ENCODE results near the gene TRAF1. TPM values are rescaled to one million over a fixed set of nuclear protein-coding genes. Genes with fewer than 3 reads are reported as not detected.

TRAF1 gene
- total and polyA plus RNA-seq, 7 donors = 0.55 to 2.0 (median 0.95) TPM

- H3K4me1 ChIP-seq = peaks cover 24% of the 10 kb centered on the region
- ATAC-seq = no peak
- intact Hi-C loops (cut with DNase I) = no loop called here
These were observed 4.9 kb upstream of the TRAF1 start for GRCh38 chr9:120931231-120932085.

DNA sequence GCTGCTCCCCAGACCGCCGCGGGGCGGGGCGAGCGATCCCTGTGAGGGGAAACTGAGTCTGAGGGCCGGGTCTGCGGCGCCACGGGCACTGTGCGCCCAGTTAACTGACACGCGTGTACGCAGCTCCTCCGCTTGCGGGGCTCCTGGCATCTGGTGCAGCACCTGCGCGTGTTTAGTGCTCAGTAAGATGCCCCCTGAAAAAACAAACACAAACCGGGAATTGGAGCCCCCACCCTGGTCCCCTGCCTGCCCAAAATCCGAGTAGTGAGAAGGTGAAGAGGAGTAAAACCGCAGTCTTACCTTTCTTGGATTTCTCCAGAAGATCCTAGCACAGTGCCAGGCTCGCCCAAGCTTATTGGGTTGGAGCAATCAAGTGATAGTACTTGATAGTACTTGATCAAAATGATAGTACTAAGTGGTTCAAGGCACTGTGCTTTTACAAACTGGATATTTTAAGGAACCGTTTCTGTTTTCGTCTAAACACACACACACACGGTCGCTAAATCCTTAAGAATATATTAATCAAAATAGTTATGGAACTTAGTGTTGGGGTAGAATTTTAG is 2.7 kb upstream of the TRAF1 start:
- no peak for TF ChIP-seq CTCF (IDR thresholded peaks at IDR 0.05)
- no peaks in the 10 kb centered on the region for H3K27me3 ChIP-seq (ENCODE audit: insufficient read depth in 3 of 3, low read length in 2 of 3)
- DNase-seq (no peak), ATAC-seq (peak; percentile 4 to 29 (median 12))
- no peaks in the 10 kb centered on the region for H3K9me3 ChIP-seq
- no peaks in the 10 kb centered on the region for H3K36me3 ChIP-seq (ENCODE audit: insufficient read depth in 1 of 2, low read depth in 1 of 2)
- peak overlapping the region; percentile 99 for H3K4me3 ChIP-seq
- H3K27ac ChIP-seq = peak overlapping the region; percentile 90
- WGBS, 3 donors = 22 to 24% (median 23%) methylated on average over 26 of the region's 26 CpGs
- intact Hi-C loops (cut with DNase I) = no loop called here
- peaks cover 18% of the 10 kb centered on the region for H3K4me1 ChIP-seq

More at GRCh38 chr9:120931231-120932085, 4.9 kb upstream of the TRAF1 start:
- WGBS, 3 donors = 41 to 62% (median 48%) methylated on average over 4 of the region's 4 CpGs
- Histone ChIP-seq H3K27ac (peak overlapping the region; percentile 74), H3K9me3 (no peaks in the 10 kb centered on the region), H3K27me3 (ENCODE audit: insufficient read depth in 3 of 3, low read length in 2 of 3) (no peaks in the 10 kb centered on the region), H3K36me3 (ENCODE audit: insufficient read depth in 1 of 2, low read depth in 1 of 2) (no peaks in the 10 kb centered on the region), H3K4me3 (no peak overlapping the region)
- DNase-seq = no peak
- TF ChIP-seq CTCF (IDR thresholded peaks at IDR 0.05) = no peak

DNA sequence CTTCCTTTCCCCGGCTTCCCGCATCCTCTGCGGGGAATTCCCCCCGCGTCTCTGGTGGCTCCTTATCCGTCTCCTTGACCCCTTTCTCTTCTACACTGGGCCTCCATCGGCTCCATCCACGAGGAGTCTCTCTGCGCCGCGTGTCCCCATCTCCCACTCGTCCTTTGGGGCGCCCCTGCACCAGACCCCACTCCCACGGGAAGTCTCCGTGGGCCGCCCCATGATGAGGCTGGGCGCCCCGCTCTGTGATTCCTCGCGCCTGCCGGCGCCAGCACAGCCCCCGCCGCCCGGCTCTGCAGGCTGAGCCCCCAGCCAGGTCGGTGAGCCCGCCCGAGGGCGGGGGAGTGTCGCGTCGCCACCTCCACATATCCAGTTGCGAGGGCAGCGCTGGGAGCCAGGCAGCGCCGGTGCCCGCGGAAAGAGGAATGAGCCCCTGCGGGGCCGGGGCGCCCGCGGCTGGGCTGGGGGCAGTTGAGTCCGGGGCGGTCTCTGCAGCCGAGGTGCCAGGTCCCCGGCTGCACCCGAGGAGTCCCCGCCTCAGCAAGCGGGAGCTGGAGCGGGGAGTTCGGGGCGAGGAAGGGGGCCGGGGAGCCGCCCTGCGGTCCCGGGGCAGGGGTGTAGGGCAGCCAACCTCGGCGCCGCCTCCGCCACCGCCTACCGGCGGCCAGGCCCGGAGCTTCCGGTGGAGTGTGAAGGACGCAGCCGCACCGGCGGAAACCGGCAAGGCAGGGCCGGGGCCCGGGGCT is 2.1 kb upstream of the TRAF1 start:
- ATAC-seq (peak; percentile 92 to 98 (median 96)), DNase-seq (peak; percentile 80 to 87)
- H3K4me3 ChIP-seq = peak overlapping the region; percentile 99
- no peaks in the 10 kb centered on the region for H3K27me3 ChIP-seq (ENCODE audit: insufficient read depth in 3 of 3, low read length in 2 of 3)
- peaks cover 18% of the 10 kb centered on the region for H3K4me1 ChIP-seq
- no peaks in the 10 kb centered on the region for H3K36me3 ChIP-seq (ENCODE audit: insufficient read depth in 1 of 2, low read depth in 1 of 2)
- 1% methylated on average over 42 to 73 of the region's 73 CpGs for WGBS, 3 donors
- peak overlapping the region; percentile 90 for H3K27ac ChIP-seq
- no peaks in the 10 kb centered on the region for H3K9me3 ChIP-seq
- intact Hi-C loops (cut with DNase I) = no loop called here
- peak; percentile 24 for TF ChIP-seq CTCF (IDR thresholded peaks at IDR 0.05)

DNA sequence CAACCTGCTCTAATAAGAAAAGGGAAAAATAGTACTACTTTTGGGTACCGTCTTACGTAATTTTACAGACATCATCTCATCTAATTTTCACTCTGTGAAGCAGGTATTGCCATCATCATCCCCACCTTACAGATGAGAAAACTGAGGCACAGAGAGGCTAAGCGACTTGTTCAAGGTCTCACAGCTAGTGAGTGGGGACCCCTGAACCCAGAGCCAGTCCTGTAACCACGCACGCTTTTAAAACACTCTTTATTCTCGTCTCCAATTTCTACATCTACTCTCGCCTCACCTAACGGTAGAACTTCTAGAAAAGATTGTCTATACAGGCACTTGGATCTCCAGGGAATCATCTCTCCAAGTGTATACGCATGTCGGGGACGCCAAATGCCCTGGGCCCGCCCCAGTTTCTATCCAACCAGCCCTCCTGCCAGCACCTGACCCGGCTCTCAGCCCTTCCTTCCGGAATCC is 1.5 kb upstream of the TRAF1 start:
- peak overlapping the region; percentile 90 for H3K27ac ChIP-seq
- intact Hi-C loops (cut with DNase I) = no loop called here
- peak in 2 of 4 donors; percentile 21 to 45 for ATAC-seq
- no peak for TF ChIP-seq CTCF (IDR thresholded peaks at IDR 0.05)
- peak overlapping the region; percentile 99 for H3K4me3 ChIP-seq
- DNase-seq = no peak
- H3K36me3 ChIP-seq (ENCODE audit: insufficient read depth in 1 of 2, low read depth in 1 of 2) = peaks cover 0 to 4% of the 10 kb centered on the region in 2 donors
- no peaks in the 10 kb centered on the region for H3K9me3 ChIP-seq
- 38 to 49% (median 43%) methylated on average over 14 of the region's 14 CpGs for WGBS, 3 donors
- no peaks in the 10 kb centered on the region for H3K27me3 ChIP-seq (ENCODE audit: insufficient read depth in 3 of 3, low read length in 2 of 3)
- H3K4me1 ChIP-seq = peaks cover 18% of the 10 kb centered on the region

Measured in psoas muscle (tissue), 8 donors.